Smooth muscle cell of the coronary artery (primary cell): ENCODE measurements around the gene SNRPE. TPM values are rescaled to one million over a fixed set of nuclear protein-coding genes. Genes with fewer than 3 reads are reported as not detected.

ENCODE experiments used
- total RNA-seq: library from RNA; depleted of rRNA; stranded (reverse); fragments of >200 nt; gene quantifications from 2 replicates; pipeline ENCODE4 v1.2.3, GENCODE V29; 2014; ENCODE audit warnings: low replicate concordance

Gene SNRPE
- 49.5 and 53.0 TPM in 2 replicates for total RNA-seq

GRCh38 chr1:203861379-203862184 is at the start of gene SNRPE:
Gene SNRPE (plus strand): TSS chr1:203861599. CDS start chr1:203861660, 61 bp downstream.

Other genes starting within 250 kb of the SNRPE start
- gene ATP2B4, start 234.8 kb upstream of the SNRPE start, total RNA-seq: 42.2 and 184 TPM in 2 replicates
- gene LAX1, start 96.4 kb upstream of the SNRPE start, total RNA-seq: not detected in 2 replicates
- gene ZBED6, start 66.0 kb upstream of the SNRPE start, total RNA-seq: 2.7 and 8.4 TPM in 2 replicates
- 37.3 and 68.7 TPM in 2 replicates for gene ZC3H11A, start 66.0 kb upstream of the SNRPE start, total RNA-seq
- gene SOX13, start 211.5 kb downstream of the SNRPE start, total RNA-seq: 1.3 and 6.5 TPM in 2 replicates